ENCODE results near the gene PLEKHG5.

- TF ChIP-seq CEBPB (IDR thresholded peaks at IDR 0.05) (no peak), MAX (IDR thresholded peaks at IDR 0.05) (no peak), RAD21 (IDR thresholded peaks at IDR 0.05; ENCODE audit: low read depth) (no peak), YY1 (IDR thresholded peaks at IDR 0.05; ENCODE audit: low read depth) (no peak), EGR1 (IDR thresholded peaks at IDR 0.05) (no peak), EP300 (IDR thresholded peaks at IDR 0.05; ENCODE audit: borderline replicate concordance) (no peak), NFIC (IDR thresholded peaks at IDR 0.05) (no peak)
These were observed 6.6 kb upstream of the PLEKHG5 start for GRCh38 chr1:6497867-6498575.
